Right lobe of liver (tissue), 4 donors: ENCODE data around the gene DNAJC10.

Experiments
- CTCF ChIP-seq, 4 donors: fragments of 200-600 bp in 3 of 4; fragments of 450-650 bp in 1 of 4; IDR thresholded peaks; one replicate each; pipeline versions ENCODE4 v1.5.1 to v1.8.0; 2016 to 2022; ENCODE audit warnings: antibody characterized with exemption in 4 of 4, mild to moderate bottlenecking in 2 of 4
- POLR2A ChIP-seq: fragments of 450-650 bp; IDR thresholded peaks from one replicate; pipeline ENCODE4 v1.6.1; 2017; ENCODE audit warnings: antibody characterized with exemption, mild to moderate bottlenecking
- donor health status: DM: no; HTN: no; CAD: no.
- donor health status: DM: no; HTN: no; CAD: no.
- donor health status: DM: no; HTN: yes; CAD: no.

GRCh38 chr2:182706751-182707150 lies 9.3 kb upstream of the DNAJC10 start:
- no peak for TF ChIP-seq CTCF (IDR thresholded peaks at IDR 0.05)
- no peak for TF ChIP-seq POLR2A
